Raji (cell line): Measurements from ENCODE around the gene EMP3.
A peak's percentile ranks its signal among the peaks of the same experiment; 100 is the strongest.

Experiments
- POLR2A ChIP-seq: IDR thresholded peaks from 2 replicates; pipeline ENCODE4 v1.6.1; 2011; ENCODE audit warnings: low read depth, low read length, control low read depth; ENCODE audit not compliant: insufficient read depth

The EMP3 gene

DNA sequence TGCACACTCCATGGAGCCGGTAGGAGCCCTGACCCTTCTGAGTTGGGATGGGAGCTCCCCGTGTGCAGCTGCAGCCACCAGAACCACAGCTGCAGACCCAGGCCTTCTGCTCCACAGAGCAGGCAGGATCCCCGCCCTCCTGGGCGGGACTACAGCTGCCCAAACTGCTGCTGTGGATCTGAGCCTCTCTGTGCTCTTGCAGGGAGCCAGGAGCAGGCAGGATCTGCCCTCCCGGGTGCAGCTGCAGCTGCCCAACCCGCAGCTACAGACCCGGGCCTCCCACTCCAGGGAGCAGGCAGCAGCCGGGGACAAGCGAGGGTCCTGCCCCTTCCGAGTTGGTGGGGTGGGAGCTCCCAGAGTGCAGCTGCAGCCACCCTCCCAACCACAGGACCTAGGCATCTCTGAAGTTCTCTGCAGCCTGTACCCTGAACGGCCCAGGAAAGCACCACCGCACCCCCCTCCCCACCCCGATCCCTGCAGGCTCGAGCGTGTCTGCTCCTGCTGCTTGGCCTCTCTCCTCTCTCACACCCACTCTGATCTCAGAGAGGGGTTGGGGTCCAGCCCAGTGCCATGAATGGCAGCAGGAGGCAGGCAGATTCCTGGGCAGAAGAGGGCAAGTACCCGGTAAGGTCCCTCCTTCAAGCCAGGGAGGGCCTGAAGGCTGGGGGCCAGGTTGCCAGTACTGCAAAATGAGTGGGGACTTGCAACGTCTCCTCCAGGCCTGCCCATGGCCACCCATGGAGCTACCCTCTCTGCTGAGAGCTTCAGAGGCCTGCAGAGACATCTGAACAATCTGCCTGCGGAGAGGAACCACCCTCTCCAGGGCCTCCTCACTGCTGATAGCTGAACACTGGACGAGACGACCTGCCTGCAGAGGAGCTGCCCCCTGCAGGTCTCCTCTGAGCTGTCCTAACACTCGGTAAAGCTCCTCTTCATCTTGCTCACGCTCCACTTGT is 16.4 kb upstream of the EMP3 start:
- no peak for TF ChIP-seq POLR2A

DNA sequence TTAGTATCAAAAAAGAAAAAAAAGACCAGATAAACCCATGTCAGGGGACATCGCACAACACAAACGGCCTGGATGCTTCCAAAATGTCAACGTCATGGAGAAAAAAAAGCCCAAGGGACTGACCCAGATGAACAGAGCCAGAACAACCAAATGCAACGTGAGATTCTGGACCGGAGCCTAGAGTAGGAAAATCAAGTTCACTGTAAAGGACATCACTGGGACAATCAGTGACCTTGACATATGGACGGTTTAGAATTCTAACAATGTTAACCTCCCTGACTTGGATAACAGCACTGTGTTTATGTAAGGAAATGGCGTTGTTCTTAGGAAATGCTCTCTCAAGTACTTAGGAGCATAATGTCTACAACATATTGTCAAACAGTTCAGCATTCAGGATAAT is 15.1 kb upstream of the EMP3 start:
- no peak for TF ChIP-seq POLR2A

DNA sequence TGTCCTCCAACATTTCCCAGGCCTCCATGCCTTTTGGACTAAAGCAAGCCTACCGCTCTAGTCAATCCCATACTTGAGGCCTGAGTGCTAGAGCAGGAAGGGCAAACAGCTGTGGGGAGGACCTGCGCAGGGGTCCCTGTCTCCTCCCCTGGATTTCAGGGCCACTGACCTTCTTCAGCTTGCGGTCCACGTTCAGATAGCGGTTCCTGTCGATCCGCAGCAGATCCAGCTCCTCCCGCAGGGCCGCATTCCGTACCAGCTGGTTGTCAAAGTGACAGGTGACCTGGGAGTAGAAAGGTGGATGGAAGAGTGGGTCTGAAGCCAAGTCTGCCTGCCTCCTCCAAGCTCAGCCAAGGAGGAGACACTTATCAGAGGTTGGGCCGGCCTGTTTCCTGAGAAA is 14.0 kb upstream of the EMP3 start:
- no peak for TF ChIP-seq POLR2A

DNA sequence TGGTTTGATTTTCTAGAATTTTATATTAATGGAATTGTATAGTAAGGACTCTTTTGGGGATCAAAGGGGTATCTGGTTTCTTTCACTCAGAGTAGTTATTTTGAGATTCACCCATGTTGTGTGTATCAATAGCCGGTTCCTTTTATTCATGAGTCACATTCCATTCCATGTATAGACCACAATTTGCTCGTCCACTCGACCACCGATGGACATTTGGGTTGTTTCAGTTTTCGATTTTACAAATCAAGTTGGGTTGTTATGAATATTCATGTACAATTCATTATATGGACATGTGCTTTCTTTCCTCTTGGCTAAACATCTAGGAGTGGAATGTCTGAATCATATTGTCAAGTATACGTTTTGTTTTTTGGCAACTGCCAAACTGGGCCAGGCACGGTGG is 9.6 kb upstream of the EMP3 start:
- TF ChIP-seq POLR2A = no peak

DNA sequence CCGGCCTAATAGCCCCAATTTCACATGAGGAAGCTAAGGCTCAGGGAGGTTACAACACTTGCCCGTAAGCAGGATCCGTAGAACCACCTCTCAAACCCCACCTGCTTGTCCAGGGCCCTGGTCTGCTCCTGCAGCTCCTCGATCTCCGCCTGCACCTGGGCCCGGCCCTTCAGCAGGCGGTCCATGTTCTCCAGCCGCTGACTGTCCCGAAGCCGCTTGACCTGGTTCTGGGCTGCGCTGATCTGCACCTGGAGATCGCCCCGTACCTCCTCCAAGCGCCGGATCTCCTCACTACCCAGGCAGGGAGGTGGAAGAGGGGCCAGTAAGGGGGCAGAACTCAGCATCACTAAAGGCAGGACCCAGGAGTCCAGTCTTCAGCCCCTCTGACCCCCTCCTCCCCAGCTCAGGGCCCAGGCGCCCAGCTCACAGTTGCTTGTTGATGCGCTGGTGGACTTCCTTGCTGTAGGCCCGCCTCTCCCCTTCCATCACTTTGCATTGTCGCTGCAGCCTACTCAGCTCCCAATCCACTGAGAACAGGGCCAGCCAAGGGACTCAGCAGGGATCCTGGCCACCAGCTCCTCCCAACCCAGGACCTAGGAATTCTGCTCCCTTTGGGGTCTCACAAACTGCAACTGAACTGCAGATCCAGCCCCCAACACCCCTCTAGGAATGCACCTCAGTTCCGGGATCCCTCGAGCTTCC is 6.9 kb upstream of the EMP3 start:
- no peak for TF ChIP-seq POLR2A

DNA sequence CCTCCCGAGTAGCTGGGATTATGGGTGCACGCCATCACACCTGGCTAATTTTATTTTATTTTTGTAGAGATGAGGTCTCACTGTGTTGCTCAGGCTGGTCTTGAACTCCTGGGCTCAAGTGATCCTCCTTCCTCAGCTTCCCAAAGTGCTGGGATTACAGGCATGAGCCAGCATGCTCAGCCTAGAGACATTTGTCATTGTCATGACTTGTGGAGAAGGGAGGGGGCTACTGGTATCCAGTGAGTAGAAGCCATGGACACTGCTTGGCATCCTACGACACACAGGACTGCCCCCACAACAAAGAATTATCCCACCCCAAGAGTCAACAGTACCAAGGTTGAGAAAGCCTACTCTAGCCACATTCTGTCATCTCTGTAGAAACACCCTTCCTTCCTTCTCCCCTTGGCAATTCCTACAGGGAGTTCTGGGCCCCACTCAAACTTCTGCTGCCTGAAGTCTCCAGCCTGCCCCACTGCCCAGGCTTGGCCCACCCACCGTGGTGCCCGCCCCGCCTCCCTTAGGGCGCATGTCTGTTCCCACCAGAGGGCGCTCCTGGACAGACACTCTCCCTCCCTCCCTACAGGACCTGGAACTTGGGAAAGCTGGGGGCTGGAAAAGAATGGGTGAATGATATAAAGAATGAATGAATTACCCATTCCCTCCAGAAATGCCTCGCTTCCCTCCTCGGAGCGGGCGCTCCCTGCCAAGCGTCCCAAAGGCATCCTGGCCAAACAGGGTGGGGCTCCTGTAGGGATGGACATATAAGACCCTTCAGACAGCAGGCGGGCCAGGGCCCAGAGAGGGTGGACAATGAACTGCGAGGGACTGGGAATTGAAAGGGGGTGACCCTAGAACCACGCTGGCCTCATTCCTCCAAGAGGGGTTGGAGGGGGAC is 5.5 kb upstream of the EMP3 start:
- TF ChIP-seq POLR2A = no peak

DNA sequence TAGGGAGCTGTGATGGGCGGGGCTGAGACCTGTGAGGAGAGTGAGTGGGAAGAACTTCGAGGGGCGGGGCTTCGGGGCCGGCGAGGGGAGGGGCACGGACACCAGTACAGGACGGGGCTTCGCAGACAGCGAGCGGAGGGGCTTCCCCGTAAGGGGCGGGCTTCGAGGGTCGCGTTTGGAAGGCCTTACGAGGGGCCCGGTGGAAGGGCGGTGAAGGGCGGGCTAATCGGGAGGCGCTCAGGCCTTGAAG is 4.1 kb upstream of the EMP3 start:
- no peak; the same call in 1 of the 2 replicates for TF ChIP-seq POLR2A

DNA sequence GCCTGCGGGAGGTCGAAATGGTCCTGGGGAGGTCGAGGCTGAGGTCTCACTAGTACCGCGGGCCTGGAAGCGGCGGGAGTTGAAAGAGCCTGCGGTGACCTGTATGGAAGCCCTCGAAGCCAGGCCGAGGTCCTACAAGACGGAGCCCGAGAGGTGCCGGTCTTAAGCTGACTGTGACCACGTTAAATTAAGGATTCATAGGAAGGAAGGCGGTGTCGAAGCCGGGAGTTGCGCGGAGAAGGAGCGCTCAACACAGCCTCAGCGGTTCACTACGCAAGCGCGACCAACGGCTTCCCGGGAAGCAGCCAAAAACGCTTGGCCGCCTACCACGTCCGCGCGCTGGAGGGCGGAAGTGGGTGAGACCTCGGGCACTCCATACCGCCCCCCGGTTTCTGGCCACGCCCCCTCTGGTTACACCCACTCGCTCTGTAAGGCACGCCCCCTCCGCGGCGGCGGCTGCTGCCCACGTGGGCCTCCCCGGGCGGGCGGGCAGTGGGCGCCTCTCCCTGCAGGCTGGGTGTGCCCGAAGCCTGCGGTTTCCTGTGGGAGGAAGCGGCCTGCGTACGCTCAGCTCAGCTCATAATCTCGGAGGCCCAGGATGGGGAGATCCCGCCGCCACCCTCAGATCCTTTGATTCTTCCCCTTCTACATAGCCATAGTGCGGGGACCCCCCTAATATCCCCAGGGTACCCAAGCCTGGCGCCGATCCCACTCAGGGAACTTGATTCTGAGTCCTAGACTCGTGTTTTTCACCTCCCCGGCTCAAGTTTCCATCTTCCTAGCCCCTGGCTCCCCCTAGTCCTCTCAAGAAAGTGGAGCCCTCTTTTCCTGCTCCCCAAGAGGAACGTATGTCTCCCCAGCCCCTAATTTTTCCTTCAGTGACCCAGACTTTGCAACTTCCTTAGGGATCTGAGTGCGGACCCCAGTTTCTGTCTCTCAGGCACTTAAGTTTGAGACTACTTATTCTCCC is 3.4 kb upstream of the EMP3 start:
- TF ChIP-seq POLR2A = peak; percentile 95

DNA sequence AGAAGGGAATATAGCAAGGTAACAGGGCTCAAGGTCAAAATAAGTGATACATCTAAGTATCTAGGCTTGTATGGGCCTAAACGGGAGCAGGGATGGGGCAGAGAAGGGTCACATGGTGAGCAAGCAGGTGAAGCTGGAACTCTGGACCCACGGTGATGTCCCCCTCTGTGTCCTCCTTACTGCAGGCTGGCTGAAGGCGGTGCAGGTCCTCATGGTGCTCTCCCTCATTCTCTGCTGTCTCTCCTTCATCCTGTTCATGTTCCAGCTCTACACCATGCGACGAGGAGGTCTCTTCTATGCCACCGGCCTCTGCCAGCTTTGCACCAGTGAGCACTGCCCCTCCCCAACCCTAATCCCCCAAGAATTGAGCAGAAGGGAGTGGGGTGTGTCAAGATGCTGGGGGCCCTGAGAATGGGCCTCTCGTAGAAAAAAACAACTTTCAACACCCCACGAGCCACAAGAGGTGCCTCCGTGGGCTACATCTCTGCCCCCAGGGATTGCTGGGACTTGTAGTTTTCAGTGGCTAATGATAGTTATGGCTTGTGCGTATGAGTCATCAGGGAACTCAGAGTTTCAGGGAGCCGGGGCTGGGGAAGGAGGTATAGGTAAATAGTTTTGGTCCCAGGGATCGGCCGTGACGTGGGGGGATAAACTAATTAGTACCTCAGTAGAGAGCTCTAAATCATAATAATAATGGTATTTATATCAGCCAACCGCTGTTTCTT is 4.0 kb downstream of the EMP3 start:
- peak; percentile 58 for TF ChIP-seq POLR2A

DNA sequence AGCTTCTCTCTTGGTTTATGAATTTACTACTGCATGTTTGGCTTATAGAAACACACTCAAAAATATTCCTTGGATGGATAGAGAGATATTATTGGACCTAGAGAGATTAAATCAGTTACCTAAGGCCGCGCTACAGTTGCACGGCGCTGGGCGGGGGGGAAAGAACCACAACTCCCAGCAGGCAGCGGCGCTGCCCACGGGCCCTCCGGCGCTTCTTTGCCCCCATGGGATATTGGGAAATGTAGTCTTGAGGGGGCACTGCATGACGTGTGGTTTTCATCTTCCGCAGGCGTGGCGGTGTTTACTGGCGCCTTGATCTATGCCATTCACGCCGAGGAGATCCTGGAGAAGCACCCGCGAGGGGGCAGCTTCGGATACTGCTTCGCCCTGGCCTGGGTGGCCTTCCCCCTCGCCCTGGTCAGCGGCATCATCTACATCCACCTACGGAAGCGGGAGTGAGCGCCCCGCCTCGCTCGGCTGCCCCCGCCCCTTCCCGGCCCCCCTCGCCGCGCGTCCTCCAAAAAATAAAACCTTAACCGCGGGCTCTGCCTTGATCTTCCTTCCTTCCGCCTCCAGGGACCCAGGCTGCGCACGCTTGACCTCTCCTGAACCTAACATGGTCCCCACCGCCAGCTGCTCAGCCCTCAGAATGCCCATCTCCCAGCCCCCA is 4.8 kb downstream of the EMP3 start:
- peak; percentile 85 for TF ChIP-seq POLR2A

DNA sequence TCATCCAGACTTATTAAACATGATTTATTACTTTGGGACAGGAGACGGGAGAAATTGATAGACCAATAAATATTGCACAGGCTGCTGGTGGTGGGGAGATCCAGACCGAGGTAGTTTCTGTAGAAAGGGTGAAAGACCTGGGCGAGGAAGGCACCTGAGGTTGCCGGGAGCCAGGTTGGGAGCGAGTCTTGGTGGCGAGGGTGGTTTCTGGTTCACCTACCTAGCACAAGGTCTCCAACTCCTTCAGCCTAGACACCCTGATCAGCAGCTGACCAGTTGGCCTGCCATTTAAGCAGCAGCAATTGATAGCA is 7.0 kb downstream of the EMP3 start:
- TF ChIP-seq POLR2A = no peak

DNA sequence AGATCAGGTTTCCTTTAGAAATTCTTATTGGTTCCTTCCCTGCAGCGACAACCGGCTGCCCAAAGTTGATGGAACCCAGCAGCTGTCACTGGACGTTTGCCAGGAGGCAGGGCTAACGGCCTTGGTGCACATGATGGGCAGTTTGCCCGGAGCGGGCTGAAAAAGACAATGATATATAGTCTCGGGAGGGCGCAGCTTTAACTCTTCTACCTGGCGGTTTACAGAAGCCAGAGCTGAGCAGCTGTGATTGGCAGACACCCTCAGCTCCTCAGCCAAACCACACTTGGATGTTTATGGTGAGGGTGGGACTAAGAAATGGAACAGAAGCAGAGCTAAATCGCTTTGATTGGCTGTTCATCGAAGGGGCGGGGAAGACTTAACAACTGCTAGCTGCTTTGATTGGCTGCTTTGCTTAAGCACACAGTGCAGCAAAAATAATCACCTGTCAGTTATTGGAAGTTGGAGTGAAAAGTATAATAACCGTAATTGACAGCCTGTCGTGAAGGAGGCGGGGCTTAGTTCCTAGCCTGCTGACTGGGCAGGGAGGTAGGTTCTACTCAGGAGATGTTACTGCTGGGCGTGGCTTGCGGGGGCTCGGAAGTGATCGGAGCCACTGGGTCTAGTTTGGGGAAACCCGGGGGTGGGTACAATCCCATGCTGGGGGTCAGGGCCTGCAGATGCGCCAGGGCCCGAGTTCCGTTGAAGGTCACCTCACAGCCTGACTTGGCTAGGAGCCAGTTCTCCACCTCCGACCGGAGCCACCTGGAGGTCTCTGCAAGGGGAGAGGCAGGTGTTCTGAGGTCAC is 7.5 kb downstream of the EMP3 start:
- TF ChIP-seq POLR2A = peak; percentile 58

DNA sequence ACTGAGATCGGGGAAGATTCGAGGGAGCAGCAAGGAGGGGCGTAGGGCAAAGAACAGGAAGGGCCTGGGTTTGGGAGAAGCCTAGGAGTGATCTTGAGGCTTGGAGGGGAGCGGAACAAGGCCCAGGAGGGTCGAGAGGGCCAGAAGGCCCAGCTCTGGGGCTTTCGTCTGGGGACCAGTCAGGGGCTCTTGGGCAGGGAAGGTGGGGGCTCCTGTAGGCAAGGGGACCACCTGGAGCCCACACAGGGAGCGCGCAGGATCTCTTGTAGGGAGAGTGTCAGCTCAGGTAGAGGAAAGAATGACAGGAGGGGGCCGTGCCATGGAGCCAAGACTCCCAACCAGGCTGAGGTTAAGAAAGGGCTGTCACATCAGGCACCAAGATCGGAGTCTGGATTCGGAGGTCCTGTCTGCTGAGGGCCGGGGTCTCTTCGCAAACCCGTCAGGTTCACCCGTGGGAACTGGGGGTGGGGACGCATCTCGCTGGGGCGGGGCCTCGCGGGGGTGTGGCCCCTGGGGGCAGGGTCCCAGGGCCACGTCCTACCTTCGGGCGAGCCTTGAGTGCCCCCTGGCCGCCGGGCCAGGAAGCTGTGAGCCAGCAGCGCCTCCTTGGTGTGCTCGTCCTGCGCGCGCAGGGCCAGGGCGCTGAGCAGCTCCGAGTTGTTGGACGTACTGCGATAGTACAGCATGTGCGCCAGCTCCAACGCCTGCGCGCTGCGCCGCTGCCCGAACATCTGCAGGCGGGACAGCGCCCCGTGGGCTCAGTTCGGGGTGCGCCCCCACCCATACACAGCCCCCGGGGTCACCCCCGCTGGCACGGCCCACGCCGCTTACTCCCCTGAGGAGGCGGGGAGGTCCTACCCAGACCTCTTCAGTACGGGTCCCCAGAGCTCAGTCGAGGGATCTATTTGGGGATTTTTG is 8.4 kb downstream of the EMP3 start:
- TF ChIP-seq POLR2A = peak; percentile 90
